Measurements from ENCODE around the gene GTF2F2.
"Not testable (repeated sequence)": the region's sequence is repeated elsewhere in the genome, so short reads cannot be mapped to it uniquely, and the experiment has no call there.

Gene GTF2F2

DNA sequence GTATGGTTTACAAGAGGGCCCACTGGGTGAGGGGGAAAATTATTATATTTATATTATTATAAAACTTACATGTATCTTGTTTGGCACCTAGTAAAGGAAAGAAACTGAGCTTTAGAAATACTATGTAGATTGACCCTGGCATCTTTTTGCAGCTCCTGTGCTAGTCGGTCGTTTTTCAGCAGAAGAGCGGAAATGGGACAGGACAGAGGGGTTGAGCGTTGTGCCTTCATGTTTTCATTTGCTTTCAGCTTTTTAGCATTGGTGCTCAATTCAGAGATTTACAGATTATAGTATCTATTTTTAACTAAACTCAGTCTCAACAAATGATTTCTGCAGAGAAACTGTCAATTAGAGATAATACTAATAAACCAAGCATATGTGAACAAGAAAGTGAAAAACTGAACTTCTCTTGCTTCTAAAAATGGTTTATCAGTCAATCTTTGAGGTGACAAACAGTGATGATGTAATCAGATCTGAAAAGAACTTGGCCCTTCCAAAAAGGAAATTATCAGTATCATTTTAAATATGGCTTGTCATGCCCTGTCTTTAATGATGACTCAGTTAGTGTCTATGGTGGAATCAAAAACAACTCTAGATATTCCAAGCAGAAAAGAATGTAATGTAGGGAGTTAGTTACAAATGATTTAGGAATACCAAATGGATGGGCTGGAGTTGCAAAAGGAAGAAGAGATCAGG lies 137.5 kb downstream of the GTF2F2 start:
- DNase-seq, result no peak

DNA sequence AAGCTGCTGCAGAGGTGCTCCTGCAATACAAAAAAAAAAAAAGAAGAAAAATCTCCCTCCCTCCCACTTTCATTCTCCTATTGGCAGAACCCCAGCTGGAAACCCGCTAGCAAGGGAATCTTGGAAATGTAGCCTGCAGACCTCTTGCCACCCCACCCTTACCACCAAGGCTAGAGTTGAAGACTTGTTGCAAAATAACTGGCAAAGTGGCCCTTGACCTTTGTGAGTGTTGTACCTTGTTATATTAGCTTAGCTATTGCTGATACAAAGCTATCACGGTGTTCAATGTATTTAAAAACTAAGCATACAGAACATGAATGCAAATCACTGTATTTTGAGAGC lies 138.0 kb downstream of the GTF2F2 start:
- DNase-seq, result no peak

DNA sequence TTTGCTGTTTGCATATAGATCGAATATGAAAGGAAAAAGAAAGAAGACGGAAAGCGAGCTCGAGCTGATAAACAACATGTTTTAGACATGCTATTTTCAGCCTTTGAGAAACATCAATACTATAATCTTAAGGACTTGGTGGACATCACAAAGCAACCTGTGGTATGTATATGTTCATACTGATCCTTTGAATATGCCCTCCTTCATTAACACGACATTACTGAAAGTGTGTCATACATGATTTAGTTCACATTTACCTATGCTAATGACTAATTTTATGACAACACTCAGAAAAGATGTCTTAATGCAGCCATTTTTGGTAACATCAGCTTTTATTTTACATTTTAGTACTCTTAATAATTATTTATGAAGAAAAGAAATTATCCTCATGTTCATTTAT lies 146.9 kb downstream of the GTF2F2 start:
- no peak for DNase-seq

DNA sequence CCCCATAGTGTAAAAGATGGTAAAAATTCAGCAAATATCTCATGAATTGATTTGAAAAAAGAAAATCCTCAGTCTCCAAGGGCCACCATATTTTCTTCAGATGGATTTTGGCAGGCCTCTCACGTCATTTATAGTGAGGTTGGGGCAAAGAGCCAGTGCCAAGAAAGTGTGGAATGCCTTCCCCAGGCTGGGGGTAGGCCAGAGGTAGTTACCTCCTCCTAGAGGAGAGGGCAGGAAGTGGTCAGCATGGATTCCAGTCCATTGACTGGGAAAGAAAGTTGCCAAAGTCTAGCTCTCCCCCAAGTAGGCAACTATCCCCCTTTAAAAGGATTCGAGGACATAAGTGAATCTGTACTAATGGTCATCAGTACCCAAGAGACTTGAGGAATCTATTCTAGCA lies 148.9 kb downstream of the GTF2F2 start:
- DNase-seq, result no peak

DNA sequence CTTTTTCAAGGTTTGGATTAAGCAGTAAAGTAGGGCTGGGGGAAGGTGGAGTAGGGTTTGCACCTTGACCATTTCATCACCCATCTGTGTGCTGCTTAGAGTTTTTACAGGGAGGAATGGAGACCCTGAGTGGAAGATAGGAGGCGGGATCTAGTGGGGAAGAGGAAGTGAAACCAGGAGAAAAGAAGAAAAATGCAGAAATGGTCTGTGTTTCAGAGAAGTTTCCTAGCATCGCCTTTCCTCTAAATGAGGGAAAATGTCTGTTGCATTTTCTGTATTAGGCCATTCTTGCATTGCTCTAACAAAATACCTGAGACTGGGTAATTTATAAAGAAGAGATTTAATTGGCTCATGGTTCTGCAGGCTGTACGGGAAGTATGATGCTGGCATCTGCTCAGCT lies 156.6 kb downstream of the GTF2F2 start:
- DNase-seq, result no peak

DNA sequence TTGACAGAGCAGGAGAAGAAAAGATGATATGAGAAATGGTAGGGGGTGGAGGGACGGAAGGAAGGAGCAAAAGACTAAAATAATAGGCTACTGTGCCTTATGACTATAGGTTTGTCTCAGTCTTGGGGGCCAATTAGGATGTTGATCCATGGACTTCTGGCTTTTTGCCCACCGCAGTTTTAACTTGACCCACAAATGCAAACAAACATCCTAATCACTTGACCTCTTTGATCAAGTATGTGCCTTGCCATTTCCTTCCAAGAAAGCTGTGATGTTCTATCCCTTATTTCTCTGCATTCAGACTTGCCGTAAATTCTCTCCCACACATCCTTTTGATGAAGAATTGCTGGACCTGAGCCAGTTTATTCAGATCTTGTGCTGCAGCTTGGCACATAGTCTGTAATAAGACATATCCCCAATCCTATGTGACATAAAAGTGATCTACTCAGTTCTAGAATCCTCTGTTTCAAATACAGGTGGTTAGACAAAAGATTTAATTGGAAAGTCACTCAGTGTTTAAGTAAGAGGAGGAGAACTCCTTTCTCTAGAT lies 157.9 kb downstream of the GTF2F2 start:
- no peak for DNase-seq

DNA sequence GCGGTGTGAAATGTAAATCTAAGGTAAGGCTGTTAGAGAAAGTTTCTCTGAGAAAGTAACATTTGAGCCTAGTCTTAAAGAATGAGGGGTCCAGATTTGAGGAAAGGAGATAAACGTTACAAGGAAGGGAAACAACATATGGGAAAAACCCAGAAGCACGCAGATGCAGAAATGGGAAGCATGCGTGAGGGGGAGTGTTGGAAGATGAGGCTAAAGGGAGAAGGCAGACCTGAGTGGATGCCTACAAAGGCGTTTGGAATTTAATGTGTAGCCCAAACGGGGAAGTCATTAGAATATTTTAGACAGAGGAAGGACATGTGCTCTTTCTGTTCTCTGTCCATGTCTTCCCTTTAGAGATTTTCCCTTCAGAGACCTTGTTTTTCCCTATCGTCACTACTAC lies 159.7 kb downstream of the GTF2F2 start:
- DNase-seq, result no peak

DNA sequence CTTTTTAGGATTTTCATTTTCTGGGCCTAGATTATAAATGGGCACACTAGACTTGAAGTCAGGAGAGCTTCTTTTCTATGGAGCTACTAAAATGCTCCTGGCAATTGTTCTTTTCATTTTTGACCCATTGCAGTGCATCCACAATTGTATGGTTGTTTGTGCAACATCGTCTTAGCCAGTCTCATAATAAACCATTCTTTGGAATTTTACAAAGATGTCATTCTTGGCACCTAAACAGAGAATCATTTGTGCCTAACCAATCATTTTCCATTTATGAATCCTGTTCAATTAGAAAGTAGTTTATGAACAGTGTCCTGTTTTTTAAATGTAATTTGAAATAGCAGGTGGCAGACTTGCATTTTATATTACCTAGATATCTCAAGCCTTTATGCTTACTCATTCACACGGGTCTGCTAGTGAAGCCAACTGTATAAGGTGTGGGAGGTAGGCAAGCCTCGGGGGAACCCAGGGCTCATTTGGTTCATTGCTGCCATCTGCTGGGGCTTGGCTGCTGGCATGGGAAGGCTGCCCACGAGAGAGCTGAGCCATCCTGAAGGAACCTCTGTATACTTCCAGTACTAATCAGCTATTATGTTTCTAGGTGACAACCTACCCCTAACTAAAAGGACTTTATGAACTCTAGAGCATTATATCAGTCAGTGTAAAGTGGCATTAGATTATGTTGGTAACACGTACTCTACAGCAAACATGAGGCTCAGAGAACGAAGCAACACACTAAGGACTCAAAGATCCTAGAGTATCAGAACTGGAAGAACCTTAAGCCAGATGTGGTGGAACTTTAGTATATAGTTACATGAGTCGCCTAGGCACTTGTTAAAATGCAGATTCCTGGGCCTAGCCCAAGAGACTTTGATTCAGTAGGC lies 160.7 kb downstream of the GTF2F2 start:
- peak; percentile 51 for DNase-seq

DNA sequence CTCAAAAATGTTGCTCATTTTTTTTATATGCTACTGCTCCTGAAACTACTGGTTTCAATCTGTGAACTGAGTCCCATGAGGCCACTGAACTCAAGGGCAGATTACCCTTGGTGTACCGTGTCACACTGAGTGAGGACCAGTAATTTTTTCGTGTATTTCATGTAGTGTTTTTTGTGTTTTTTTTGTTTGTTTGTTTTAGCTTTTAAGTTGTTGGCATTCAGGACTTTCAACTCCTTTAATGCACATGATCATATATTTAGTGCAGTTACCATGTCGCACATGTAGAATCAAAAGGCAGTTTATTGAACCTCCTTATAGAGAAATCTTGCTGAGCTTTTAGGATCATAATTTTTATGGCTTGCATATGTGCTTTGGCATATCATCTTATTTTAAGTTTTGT lies 162.7 kb downstream of the GTF2F2 start:
- no peak for DNase-seq

DNA sequence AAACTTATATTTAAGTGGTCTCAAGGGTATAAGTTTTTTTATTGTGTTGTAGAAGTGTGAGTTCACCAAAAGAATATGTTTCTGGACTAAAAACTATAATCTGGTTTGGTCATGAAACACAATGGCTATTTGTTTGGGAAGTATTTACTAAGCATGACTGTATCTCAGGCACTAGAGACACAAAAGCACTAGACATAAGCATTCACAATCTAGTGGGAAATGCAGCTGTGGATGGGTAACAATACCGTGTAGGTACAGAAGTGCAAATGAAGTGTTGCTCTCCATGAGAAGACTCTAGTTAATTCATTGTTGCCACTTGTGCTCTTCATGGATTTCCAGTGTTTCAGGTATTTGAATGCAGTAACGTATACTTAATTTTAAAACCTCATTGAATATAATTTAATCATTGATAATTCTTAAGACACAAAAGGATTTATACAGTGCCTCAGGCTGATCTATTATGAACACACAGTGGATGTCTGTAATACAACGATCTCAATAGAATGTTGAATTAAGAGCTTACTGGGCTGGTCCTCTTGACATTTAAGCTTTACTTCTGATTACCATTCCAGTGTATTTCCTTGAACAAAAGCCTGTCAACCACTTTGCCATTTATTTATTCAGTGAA lies 169.7 kb downstream of the GTF2F2 start:
- DNase-seq, result peak; percentile 40

DNA sequence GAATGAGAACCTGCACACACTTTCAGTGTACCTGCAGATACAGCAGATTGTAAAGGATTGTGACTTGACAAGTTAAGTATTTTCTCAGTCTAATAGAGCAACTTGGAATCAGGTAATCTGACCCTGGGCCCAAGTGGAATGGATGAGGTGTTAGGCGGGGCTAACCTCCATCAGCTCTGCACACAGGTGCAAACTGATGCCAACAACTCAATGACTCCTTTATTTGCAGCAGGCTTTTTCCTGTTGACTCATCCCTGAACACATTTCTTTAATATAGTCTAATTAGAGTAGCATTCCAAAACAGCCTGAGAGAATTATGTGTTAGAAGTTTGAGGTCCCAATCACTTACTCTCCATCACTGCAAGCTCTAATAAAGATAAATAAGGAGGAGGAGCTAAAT lies 171.9 kb downstream of the GTF2F2 start:
- DNase-seq, result peak; percentile 19

DNA sequence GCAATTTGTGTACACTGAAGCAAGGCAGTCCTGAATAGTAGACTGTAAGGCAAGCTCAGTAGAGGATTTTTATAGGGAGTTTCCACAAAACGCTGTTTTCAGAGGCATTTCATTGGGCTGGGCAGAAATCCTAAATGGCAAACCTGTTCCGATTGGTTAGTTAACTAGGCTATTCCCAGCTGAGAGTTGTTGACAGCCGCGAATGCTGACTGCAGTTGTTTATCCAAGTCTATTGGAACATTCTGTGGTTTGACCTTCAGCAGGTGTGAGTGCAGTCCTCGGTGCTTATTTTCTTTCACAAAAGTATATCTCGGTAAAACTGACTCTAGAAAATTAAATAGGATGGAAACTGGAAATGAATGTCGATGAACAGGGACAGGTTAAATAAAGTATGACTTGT lies 175.2 kb downstream of the GTF2F2 start:
- peak; percentile 54 for DNase-seq

DNA sequence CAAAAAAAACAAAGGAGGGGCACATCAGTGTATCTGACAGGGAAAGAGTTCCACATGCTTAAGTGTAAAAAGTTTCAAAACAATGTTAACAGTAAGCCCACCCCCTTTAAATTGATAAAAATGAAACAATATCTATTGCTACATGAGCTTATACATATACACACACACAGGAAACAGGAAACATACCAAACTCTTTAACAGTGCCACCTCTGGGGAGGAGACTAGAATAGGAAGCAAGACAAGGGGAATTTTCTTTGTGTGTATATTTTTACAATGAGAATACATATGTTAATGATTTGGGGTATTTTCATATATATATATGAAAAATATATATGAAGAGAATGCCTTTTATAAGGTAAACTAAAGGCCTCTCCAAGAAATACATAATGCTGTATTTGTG lies 175.9 kb downstream of the GTF2F2 start:
- DNase-seq, result no peak

DNA sequence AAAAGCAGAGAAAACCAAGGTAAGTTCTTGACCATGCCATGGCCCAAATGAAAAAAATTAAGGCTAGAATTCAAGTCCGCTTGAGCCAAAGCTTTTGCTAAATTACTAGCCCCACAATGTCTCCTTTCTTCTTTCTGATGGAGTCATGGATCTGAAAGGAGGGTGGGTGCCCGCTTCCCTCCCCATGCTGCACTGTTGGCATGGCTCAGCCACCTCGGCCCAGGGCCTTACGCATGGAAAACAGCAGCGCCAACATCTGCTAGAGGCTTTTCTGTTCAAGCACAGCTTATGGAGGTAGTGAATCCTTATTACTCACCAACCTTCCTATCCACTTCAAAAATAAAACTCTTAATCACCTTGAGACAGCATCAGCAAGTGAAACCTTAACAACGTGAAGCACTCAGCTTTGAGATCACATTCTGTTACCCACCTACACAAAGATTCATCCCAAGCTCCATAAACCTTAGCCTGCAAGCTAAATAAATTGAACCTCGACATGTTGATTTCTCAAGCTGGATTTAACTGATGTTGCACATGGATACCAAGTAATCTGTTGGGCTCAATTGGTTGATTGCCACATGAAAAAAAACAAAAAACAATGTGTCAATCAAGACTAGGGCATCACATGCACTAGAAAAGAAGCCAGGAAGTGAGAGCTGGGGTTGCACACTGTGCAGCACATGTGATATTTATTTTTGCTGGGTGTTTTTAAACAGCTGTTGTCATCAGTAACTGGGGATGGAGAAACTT lies 177.3 kb downstream of the GTF2F2 start:
- no peak for DNase-seq

DNA sequence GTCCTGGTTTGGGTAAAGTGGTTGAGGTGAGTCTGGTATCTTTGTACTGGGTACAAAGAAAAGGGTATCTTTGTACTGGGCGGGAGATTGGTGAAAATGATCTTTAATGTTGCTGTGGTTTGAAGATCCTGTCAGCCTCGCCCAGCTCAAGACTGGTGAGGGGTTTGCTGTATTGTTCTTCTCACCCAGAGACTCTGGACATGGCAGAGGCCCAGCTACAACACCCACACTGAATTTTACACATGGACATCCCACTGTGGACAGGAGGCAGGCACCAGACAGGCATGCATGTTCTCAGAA lies 177.8 kb downstream of the GTF2F2 start:
- no peak for DNase-seq

DNA sequence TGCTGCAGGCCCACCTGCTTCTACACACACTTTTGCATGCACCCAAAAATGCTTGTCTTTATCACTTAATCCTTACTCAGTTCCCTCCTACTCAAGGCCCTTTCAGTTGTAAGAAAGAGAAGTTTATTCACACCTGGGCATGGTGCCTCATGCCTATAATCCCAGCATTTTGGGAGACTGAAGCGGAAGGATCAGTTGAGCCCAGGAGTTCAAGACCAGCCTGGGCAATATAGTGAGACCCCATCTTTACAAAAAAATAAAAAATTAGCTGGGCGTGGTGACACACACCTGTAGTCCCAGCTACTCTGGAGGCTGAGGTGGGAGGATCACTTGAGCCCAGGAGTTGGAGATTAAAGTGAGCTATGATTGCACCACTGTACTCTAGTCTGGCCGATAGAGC lies 178.2 kb downstream of the GTF2F2 start:
- DNase-seq, result not testable (repeated sequence)

DNA sequence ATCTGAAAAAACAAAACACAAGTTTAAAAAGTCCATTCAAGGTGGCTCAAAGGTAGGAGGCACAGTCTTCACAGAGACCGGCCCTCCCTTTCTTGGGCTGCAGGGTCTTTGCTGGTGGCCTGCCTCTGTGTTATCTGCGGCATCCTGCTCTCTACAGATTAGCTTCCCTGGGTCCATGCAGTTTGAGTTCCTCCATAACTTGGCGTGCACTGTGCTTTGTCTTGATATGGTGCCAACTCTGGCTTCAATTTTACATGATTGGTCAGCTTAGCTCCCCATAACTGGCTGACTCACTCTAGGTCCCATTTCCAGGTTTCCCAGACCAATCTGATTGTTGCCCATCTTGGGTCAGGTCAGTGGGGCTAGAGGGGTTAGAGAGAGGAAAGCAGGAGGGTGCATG lies 178.9 kb downstream of the GTF2F2 start:
- DNase-seq, result no peak

DNA sequence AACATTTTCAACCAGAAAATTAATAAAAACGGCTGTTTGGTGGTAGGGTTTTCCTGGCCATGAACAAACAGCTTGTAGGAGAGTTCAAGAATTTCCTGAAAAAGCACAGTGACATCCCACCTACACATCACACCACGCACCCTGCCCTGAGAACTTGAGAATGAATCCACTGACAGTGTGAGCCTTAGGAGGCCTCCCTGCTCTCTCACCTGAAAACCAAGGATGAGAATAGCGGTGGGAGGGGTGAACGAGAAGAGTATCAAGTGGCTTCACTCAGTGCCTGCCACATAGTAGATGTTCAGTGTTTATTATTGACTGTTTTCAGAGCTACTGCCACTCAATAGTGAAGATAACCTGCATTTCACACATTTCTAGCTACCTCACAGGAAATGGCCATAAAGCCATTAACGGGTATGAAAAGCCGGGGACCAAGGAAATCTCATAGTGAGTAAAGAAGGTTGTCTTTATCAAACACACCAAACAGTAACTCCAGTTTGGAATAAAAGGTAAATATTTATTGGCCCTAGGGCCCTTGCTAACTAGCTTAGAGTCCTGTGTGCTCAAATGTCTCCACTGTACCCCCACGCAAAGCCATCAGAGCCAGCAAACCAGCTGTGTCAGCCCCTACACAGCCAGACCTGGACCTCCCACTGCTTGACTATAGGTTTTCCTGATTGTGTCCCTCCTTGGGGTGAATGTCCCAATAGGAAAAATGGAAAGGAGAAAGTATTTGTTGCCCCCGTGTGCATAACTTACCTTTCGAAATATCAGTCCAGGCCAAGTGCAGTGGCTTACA lies 180.1 kb downstream of the GTF2F2 start:
- DNase-seq, result no peak

DNA sequence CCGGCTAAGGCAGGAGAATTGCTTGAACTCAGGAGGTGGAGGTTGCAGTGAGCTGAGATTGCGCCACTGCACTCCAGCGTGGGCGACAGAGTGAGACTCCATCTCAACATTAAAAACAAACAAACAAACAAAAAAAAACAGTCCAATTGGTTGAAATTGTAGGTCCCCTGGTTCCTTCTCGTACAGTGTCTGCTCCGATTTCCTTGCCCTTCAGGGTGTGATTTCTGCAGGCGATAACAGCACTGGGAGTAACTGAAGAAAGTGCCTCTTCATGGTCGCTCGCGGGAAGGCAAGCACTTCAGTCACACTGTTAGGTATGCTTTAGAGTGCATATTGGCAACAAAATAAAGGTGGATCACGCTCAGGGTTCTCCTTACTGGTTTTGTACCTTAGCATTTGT lies 181.0 kb downstream of the GTF2F2 start:
- DNase-seq, result no peak

DNA sequence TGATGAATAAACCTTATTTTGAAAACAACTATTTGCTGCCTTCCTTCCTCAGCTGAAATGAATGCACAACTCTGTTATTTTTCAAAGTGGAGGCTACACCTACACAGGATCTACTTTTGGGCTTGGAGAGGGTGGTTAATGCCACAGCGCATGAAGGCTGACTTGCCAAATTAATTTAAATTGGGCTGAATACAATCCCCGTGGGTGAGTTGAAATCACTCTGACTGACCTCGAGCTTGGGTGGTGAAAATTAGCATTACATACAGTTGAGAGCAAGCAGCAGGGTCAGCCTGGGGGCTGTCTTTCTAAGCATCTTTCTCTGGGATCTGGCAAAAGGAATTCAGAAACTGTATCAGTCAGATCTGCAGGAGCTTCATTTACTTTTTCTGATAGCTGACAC lies 182.2 kb downstream of the GTF2F2 start:
- DNase-seq, result no peak

DNA sequence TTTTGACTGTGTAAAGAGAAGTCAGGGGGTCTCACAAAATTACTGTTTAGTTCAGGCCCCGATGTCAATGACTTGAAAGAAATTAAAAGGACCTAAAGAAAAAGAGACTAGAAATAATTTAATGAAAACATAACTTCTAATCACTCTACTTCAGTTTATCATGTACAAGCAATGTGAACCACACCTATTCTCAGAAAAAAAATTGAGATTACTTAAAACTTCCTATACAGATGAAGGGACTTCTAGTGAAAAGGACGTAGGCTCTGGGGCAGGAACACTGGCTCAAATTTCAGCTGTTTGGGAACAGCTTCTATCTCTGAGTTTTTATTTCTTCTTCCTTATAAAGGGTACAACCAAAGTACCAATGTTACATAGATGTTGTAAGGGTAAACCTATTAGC lies 182.7 kb downstream of the GTF2F2 start:
- no peak for DNase-seq

DNA sequence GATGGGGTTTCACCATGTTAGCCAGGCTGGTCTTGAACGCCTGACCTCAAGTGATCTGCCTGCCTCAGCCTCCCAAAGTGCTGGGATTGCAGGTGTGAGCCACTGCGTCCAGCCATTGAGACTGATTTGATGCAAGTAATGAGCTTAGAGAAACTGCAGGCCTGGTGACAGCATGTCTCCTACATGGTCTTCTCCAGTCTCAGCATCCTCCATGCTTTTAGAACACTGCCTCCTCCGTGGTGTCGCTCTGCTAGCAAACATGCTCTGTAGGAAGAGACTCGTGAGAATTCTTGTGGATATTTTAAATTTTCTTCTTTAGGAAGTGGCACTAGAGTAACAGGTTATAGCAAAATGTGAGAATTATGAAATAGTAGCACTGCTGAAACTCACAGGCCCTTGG lies 183.6 kb downstream of the GTF2F2 start:
- no peak for DNase-seq

DNA sequence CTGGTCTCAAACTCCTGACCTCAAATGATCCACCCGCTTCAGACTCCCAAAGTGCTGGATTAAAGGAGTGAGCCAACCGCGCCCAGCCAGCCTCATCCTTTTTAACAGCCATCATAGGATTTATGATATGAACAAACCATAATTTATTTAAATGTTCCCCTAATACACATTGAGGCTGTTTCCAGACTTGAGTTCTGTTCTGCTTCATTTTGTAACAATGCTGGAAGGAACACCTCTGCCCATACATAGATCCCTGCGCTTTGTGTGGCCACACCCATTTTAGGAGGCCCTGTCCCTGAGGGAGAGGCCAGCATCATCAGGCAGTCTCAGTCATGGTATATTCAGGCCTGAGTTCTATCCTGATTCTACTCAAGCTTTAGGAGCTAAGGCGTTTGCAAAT lies 184.8 kb downstream of the GTF2F2 start:
- no peak for DNase-seq

All from NCI-H2107 (cell line).